IMR-90 (cell line): Measurements from ENCODE around the gene BTNL3. TPM values are rescaled to one million over a fixed set of nuclear protein-coding genes. Genes with fewer than 3 reads are reported as not detected.
"Not testable (repeated sequence)": the region's sequence is repeated elsewhere in the genome, so short reads cannot be mapped to it uniquely, and the experiment has no call there.

ENCODE experiments used
- ATAC-seq: fragments of 200-7000 bp; cut with Tn5 transposase; 2 replicates; pipeline ENCODE4 v1.9.1; 2020; ENCODE audit warnings: low read depth, mild to moderate bottlenecking, moderate library complexity
- BruUV-seq: library from RNA; stranded (reverse); fragments of 400-500 nt; replicated peaks from 2 replicates; lab custom pipeline; 2021; lab: Mats Ljungman, UMichigan
- CTCF ChIA-PET: fragments of 300-600 bp; formaldehyde crosslinking; extraction: SDS; loops from one replicate; lab custom pipeline; 2021; ENCODE audit warnings: antibody characterized with exemption; lab: Yijun Ruan, JAX
- POLR2A ChIA-PET: fragments of 300-600 bp; sonication (Branson Sonifier 250); formaldehyde crosslinking; loops from one replicate; lab custom pipeline; 2022; ENCODE audit warnings: antibody characterized with exemption; ENCODE audit not compliant: unreplicated experiment; lab: Charles Lee
- DNase-seq: peaks from one replicate; pipeline ENCODE4 v3.0.0; 2013
- H2AFZ ChIP-seq: replicated peaks from 2 replicates; pipeline ENCODE3; 2013; ENCODE audit warnings: low read length, mild to moderate bottlenecking; ENCODE audit not compliant: poor library complexity
- H2AK5ac ChIP-seq: 2 replicates; pipeline ENCODE4 v1.6.1; 2013; ENCODE audit warnings: low read depth, low read length, inconsistent platforms
- H2AK9ac ChIP-seq: replicated peaks from 2 replicates; pipeline ENCODE3; 2013; ENCODE audit warnings: mild to moderate bottlenecking, low read depth, low read length, moderate library complexity; ENCODE audit not compliant: poor library complexity
- H2BK120ac ChIP-seq: 2 replicates; pipeline ENCODE4 v1.6.1; 2013; ENCODE audit warnings: low read depth, low read length, inconsistent platforms
- H2BK15ac ChIP-seq: 3 replicates; pipeline ENCODE4 v1.6.1; 2013; ENCODE audit warnings: low read depth, low read length, inconsistent platforms
- H2BK20ac ChIP-seq: 2 replicates; pipeline ENCODE4 v1.6.1; 2013; ENCODE audit warnings: low read depth, mild to moderate bottlenecking, inconsistent platforms, low read length, moderate library complexity
- H2BK5ac ChIP-seq: 2 replicates; pipeline ENCODE4 v1.6.1; 2013; ENCODE audit warnings: mild to moderate bottlenecking, low read depth, low read length, inconsistent platforms; ENCODE audit not compliant: poor library complexity, severe bottlenecking
- H3K14ac ChIP-seq: replicated peaks from 2 replicates; pipeline ENCODE4 v1.6.1; 2013; ENCODE audit warnings: low read depth, low read length, inconsistent platforms
- H3K18ac ChIP-seq: 2 replicates; pipeline ENCODE4 v1.6.1; 2013; ENCODE audit warnings: low read depth, low read length, control low read depth
- H3K23ac ChIP-seq: 2 replicates; pipeline ENCODE4 v1.6.1; 2013; ENCODE audit warnings: low read depth, low read length, inconsistent platforms
- H3K27ac ChIP-seq: 2 replicates; pipeline ENCODE4 v1.5.1; 2013; ENCODE audit warnings: mild to moderate bottlenecking, control low read depth, low read length; ENCODE audit not compliant: insufficient read depth
- H3K27me3 ChIP-seq: 2 replicates; pipeline ENCODE4 v1.6.1; 2013; ENCODE audit warnings: low read length; ENCODE audit not compliant: control insufficient read depth, insufficient read depth
- H3K36me3 ChIP-seq: 2 replicates; pipeline ENCODE4 v1.6.1; 2013; ENCODE audit warnings: low read length, mixed read lengths; ENCODE audit not compliant: control insufficient read depth, insufficient read depth
- H3K4ac ChIP-seq: 2 replicates; pipeline ENCODE4 v1.6.1; 2013; ENCODE audit warnings: low read depth, low read length, inconsistent platforms
- H3K4me1 ChIP-seq: 2 replicates; pipeline ENCODE4 v1.6.1; 2013; ENCODE audit warnings: low read length, mixed read lengths; ENCODE audit not compliant: control insufficient read depth, insufficient read depth
- H3K4me2 ChIP-seq: 2 replicates; pipeline ENCODE4 v1.6.1; 2013; ENCODE audit warnings: low read depth, mild to moderate bottlenecking, control low read depth, low read length, moderate library complexity
- H3K4me3 ChIP-seq: 2 replicates; pipeline ENCODE4 v1.5.1; 2013; ENCODE audit warnings: low read depth, mild to moderate bottlenecking, control low read depth, low read length, moderate library complexity; ENCODE audit not compliant: insufficient read depth
- H3K56ac ChIP-seq: 2 replicates; pipeline ENCODE4 v1.6.1; 2013; ENCODE audit warnings: low read length, inconsistent platforms; ENCODE audit not compliant: insufficient read depth; ENCODE audit errors: extremely low read depth
- H3K79me1 ChIP-seq, 2 experiments: 2 replicates each; pipeline ENCODE4 v1.6.1; 2013; ENCODE audit warnings: low read length in 2 of 2, inconsistent platforms in 1 of 2, low read depth in 1 of 2
- H3K9ac ChIP-seq: 2 replicates; pipeline ENCODE4 v1.6.1; 2013; ENCODE audit warnings: low read depth, low read length, control low read depth
- H3K9me1 ChIP-seq: 2 replicates; pipeline ENCODE4 v1.6.1; 2013; ENCODE audit warnings: low read length, inconsistent platforms; ENCODE audit not compliant: insufficient read depth
- H3K9me3 ChIP-seq: 2 replicates; pipeline ENCODE4 v1.6.1; 2013; ENCODE audit warnings: low read length; ENCODE audit not compliant: control insufficient read depth, insufficient read depth
- H4K20me1 ChIP-seq: 2 replicates; pipeline ENCODE4 v1.6.1; 2013; ENCODE audit warnings: low read length, inconsistent platforms; ENCODE audit not compliant: insufficient read depth
- H4K5ac ChIP-seq: 2 replicates; pipeline ENCODE4 v1.6.1; 2013; ENCODE audit warnings: mild to moderate bottlenecking, low read depth, low read length, control low read depth
- H4K8ac ChIP-seq, 2 experiments: 2 replicates each; pipeline ENCODE4 v1.6.1; 2013; ENCODE audit warnings: low read depth in 2 of 2, low read length in 2 of 2, control low read depth in 1 of 2, inconsistent platforms in 1 of 2
- H4K91ac ChIP-seq: 2 replicates; pipeline ENCODE4 v1.6.1; 2013; ENCODE audit warnings: low read depth, low read length, inconsistent platforms; ENCODE audit not compliant: insufficient read depth
- MAZ ChIP-seq: IDR thresholded peaks from 2 replicates; pipeline ENCODE4 v1.6.1; 2012; ENCODE audit warnings: low read depth, mild to moderate bottlenecking, low read length, improper control_type of control experiment, moderate library complexity, borderline replicate concordance
- WGBS, 2 experiments: methylation state at CpG; one replicate each; pipeline versions ENCODE4 v1.1.5 to v1.1.7; 2013; ENCODE audit warnings: missing lambda C conversion rate in 2 of 2; ENCODE audit not compliant: insufficient read length in 1 of 2; ENCODE audit errors: extremely low coverage in 2 of 2; 5-methylcytosine and 5-hydroxymethylcytosine counted together
- dilution Hi-C: fragments of 300-500 bp; cut with HindIII; formaldehyde crosslinking; loops from one replicate; pipeline ENCODE4 v1.14.3; 2018; ENCODE audit warnings: low sequenced_read_pairs; ENCODE audit not compliant: unreplicated experiment
- in situ Hi-C: fragments of 300-500 bp; cut with MboI; formaldehyde crosslinking; loops from 3 replicates; pipeline ENCODE4 v1.14.3; 2019; ENCODE audit warnings: low sequenced_read_pairs, inconsistent platforms, mixed read lengths
- intact Hi-C: fragments of 100-400 bp; cut with micrococcal nuclease; formaldehyde crosslinking; loops from 2 replicates; pipeline ENCODE4 v1.10.0; 2022
- polyA plus RNA-seq, 3 experiments: library from polyadenylated mRNA; depleted of rRNA; stranded (reverse); fragments of >200 nt; gene quantifications; 2 replicates each; pipeline ENCODE4 v1.2.3, GENCODE V29; 2012; ENCODE audit warnings: low replicate concordance in 1 of 3
- total RNA-seq: library from RNA; depleted of rRNA; stranded (reverse); fragments of >200 nt; gene quantifications from 2 replicates; pipeline ENCODE4 v1.2.3, GENCODE V29; 2012

The BTNL3 gene
- total and polyA plus RNA-seq, 2 of the 4 experiments (the other 2 are of a cell fraction): not detected

DNA sequence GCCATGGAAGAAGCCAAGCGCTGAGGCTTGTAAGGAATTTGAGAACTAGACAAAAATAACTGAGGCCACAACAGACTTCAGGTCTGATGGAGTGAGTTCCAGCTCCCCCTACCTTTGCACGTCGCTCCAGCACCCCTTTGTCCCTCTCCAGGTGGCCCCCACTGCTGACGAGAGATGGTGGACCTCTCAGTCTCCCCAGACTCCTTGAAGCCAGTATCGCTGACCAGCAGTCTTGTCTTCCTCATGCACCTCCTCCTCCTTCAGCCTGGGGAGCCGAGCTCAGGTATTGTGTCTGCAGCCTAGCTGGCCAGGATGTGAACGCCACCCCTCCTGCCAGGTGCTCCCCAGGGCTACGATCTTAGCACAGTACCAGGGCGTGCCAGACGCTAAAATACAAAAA is 56.7 kb downstream of the BTNL3 start:
- intact Hi-C loops: no loop called here

DNA sequence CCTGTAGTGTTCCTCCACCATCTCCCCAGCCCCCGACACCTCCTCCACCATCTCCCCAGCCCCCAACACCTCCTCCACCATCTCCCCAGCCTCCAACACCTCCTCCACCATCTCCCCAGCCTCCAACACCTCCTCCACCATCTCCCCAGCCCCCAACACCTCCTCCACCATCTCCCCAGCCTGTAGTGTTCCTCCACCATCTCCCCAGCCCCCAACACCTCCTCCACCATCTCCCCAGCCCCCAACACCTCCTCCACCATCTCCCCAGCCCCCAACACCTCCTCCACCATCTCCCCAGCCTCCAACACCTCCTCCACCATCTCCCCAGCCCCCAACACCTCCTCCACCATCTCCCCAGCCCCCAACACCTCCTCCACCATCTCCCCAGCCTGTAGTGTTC is 57.2 kb downstream of the BTNL3 start:
- H2AFZ ChIP-seq, H3K4ac ChIP-seq, CTCF ChIA-PET, H3K4me1 ChIP-seq, H2BK15ac ChIP-seq, H3K4me3 ChIP-seq, H4K20me1 ChIP-seq, POLR2A ChIA-PET, H3K4me2 ChIP-seq, BruUV-seq, H4K5ac ChIP-seq, H3K23ac ChIP-seq, H3K9me3 ChIP-seq, H2BK120ac ChIP-seq, H3K14ac ChIP-seq, H3K56ac ChIP-seq, dilution Hi-C loops, H3K36me3 ChIP-seq, DNase-seq, H2AK9ac ChIP-seq, H3K27ac ChIP-seq, H3K18ac ChIP-seq, ATAC-seq, H2BK20ac ChIP-seq, intact Hi-C loops, H3K9ac ChIP-seq, H3K27me3 ChIP-seq, H3K9me1 ChIP-seq, H2AK5ac ChIP-seq, H3K79me1 ChIP-seq, H4K91ac ChIP-seq, in situ Hi-C loops, H2BK5ac ChIP-seq, H4K8ac ChIP-seq: not testable (repeated sequence)
- WGBS, 2 experiments: 0% methylated on average over 1 of the region's 1 CpG; no CpG with 5 or more reads in 1 of the 2 experiments

More for the DNA sequence above, 56.7 kb downstream of the BTNL3 start:
- no peak overlapping the region for H3K4me3 ChIP-seq
- no peak overlapping the region for H2BK120ac ChIP-seq
- H3K27ac ChIP-seq: no peak overlapping the region
- H4K20me1 ChIP-seq: no peaks in the 10 kb centered on the region
- no peak overlapping the region for H3K4me2 ChIP-seq
- H2AK9ac ChIP-seq: no peak overlapping the region
- no peaks in the 10 kb centered on the region for H3K9me1 ChIP-seq
- WGBS, 2 experiments: 51% methylated on average over 5 of the region's 10 CpGs; no CpG with 5 or more reads in 1 of the 2 experiments
- in situ Hi-C loops: no loop called here
- no peaks in the 10 kb centered on the region for H3K36me3 ChIP-seq
- H3K79me1 ChIP-seq: no peaks in the 10 kb centered on the region
- CTCF ChIA-PET: no interaction called here
- no peak overlapping the region for H2AFZ ChIP-seq
- peaks cover 8% of the 10 kb centered on the region; the same call in 1 of the 2 replicates for H3K9me3 ChIP-seq
- ATAC-seq (no peak), DNase-seq (no peak)
- dilution Hi-C loops: no loop called here
- H3K18ac ChIP-seq: no peak overlapping the region
- no peak overlapping the region for H2BK5ac ChIP-seq
- H2BK20ac ChIP-seq: no peak overlapping the region
- H4K91ac ChIP-seq: no peak overlapping the region
- BruUV-seq: no TSS peak
- no peak overlapping the region for H4K8ac ChIP-seq
- no peaks in the 10 kb centered on the region for H3K4me1 ChIP-seq
- POLR2A ChIA-PET: no interaction called here
- no peak overlapping the region for H3K4ac ChIP-seq
- no peak for TF ChIP-seq MAZ
- no peak overlapping the region for H4K5ac ChIP-seq
- no peak overlapping the region for H3K23ac ChIP-seq
- H3K56ac ChIP-seq: no peak overlapping the region
- H3K14ac ChIP-seq: no peak overlapping the region
- no peak overlapping the region for H2AK5ac ChIP-seq
- H2BK15ac ChIP-seq: no peak overlapping the region
- peaks cover 1% of the 10 kb centered on the region; the same call in 1 of the 2 replicates for H3K27me3 ChIP-seq
- no peak overlapping the region for H3K9ac ChIP-seq
